Memory B cell (primary cell): ENCODE data around the gene HOXC10.

ENCODE experiments used
- ATAC-seq: fragments of 150-1000 bp; cut with Tn5 transposase; 2 replicates; pipeline ENCODE4 v1.10.0; 2021; ENCODE audit warnings: low read depth, mild to moderate bottlenecking, moderate library complexity
- DNase-seq, 2 donors: peaks; one replicate each; pipeline ENCODE4 v3.0.0; 2022; ENCODE audit warnings: low spot score in 2 of 2
- H3K27ac Mint-ChIP-seq: one replicate; pipeline ENCODE4 v1.8.0; 2022; ENCODE audit warnings: mild to moderate bottlenecking, moderate library complexity, mixed read lengths
- H3K27me3 Mint-ChIP-seq: one replicate; pipeline ENCODE4 v1.8.0; 2022; ENCODE audit warnings: mixed read lengths
- H3K36me3 Mint-ChIP-seq: one replicate; pipeline ENCODE4 v1.8.0; 2022; ENCODE audit warnings: mild to moderate bottlenecking, mixed read lengths
- H3K4me1 Mint-ChIP-seq: one replicate; pipeline ENCODE4 v1.8.0; 2022; ENCODE audit warnings: mixed read lengths
- H3K4me3 Mint-ChIP-seq: one replicate; pipeline ENCODE4 v1.8.0; 2022; ENCODE audit warnings: mild to moderate bottlenecking, moderate library complexity, mixed read lengths
- H3K9me3 Mint-ChIP-seq: one replicate; pipeline ENCODE4 v1.8.0; 2022; ENCODE audit warnings: mixed read lengths

The HOXC10 gene

GRCh38 chr12:54037360-54038283 is 52.7 kb downstream of the HOXC10 start:
- no peak for ATAC-seq
- Mint-ChIP-seq H3K36me3 (no peaks in the 10 kb centered on the region), H3K4me3 (no peak overlapping the region), H3K27ac (no peak overlapping the region), H3K4me1 (peaks cover 5% of the 10 kb centered on the region), H3K27me3 (peaks cover 23% of the 10 kb centered on the region), H3K9me3 (peaks cover 3% of the 10 kb centered on the region)
- DNase-seq, result no peak

GRCh38 chr12:54038284-54038870 is 53.4 kb downstream of the HOXC10 start:
- H3K4me3 Mint-ChIP-seq, result no peak overlapping the region
- no peaks in the 10 kb centered on the region for H3K9me3 Mint-ChIP-seq
- no peak for ATAC-seq
- H3K27me3 Mint-ChIP-seq, result peaks cover 22% of the 10 kb centered on the region
- H3K27ac Mint-ChIP-seq, result no peak overlapping the region
- no peak for DNase-seq
- peaks cover 3% of the 10 kb centered on the region for H3K4me1 Mint-ChIP-seq
- H3K36me3 Mint-ChIP-seq, result no peaks in the 10 kb centered on the region

GRCh38 chr12:54038871-54039414 is 54.0 kb downstream of the HOXC10 start:
- DNase-seq, result no peak
- H3K4me1 Mint-ChIP-seq, result no peaks in the 10 kb centered on the region
- no peak for ATAC-seq
- H3K36me3 Mint-ChIP-seq, result no peaks in the 10 kb centered on the region
- no peak overlapping the region for H3K27ac Mint-ChIP-seq
- peaks cover 24% of the 10 kb centered on the region for H3K27me3 Mint-ChIP-seq
- no peak overlapping the region for H3K4me3 Mint-ChIP-seq
- H3K9me3 Mint-ChIP-seq, result no peaks in the 10 kb centered on the region

GRCh38 chr12:54039417-54040147 is 54.6 kb downstream of the HOXC10 start:
- H3K36me3 Mint-ChIP-seq, result no peaks in the 10 kb centered on the region
- H3K9me3 Mint-ChIP-seq, result no peaks in the 10 kb centered on the region

More at GRCh38 chr12:54039417-54040147, 54.6 kb downstream of the HOXC10 start:
- H3K4me3 Mint-ChIP-seq, result no peak overlapping the region
- no peak for ATAC-seq
- peaks cover 22% of the 10 kb centered on the region for H3K27me3 Mint-ChIP-seq
- no peak overlapping the region for H3K27ac Mint-ChIP-seq
- DNase-seq, result no peak
- H3K4me1 Mint-ChIP-seq, result no peaks in the 10 kb centered on the region
